Common myeloid progenitor, CD34-positive (primary cell): Measurements from ENCODE around the gene CLEC2B.

Source experiments
- CTCF ChIA-PET: fragments of 350-600 bp; sonication (Branson Sonifier 250); formaldehyde crosslinking; loops from one replicate; lab custom pipeline; 2021; ENCODE audit warnings: antibody characterized with exemption; lab: Charles Lee
- POLR2A ChIA-PET: fragments of 350-600 bp; sonication (Branson Sonifier 250); formaldehyde crosslinking; loops from one replicate; lab custom pipeline; 2021; ENCODE audit warnings: antibody characterized with exemption; lab: Charles Lee
- DNase-seq, 3 donors: peaks; one replicate each; pipeline versions ENCODE4 v3.0.0 to v3.0.0-alpha.2; 2013
- H3K27ac ChIP-seq, 2 experiments: 1 replicate in 1 of 2; 2 replicates in 1 of 2; pipeline ENCODE4 v1.7.0; 2013; ENCODE audit warnings: inconsistent platforms in 2 of 2, low read length in 2 of 2, mild to moderate bottlenecking in 2 of 2, low read depth in 1 of 2, moderate library complexity in 1 of 2; ENCODE audit not compliant: severe bottlenecking in 2 of 2, insufficient read depth in 1 of 2, poor library complexity in 1 of 2
- H3K27me3 ChIP-seq, 5 experiments: replicated peaks in 2 of 5; 1 replicate in 3 of 5; 2 replicates in 2 of 5; pipeline versions ENCODE4 v1.6.1 to v1.7.0; 2013; ENCODE audit warnings: low read length in 4 of 5, mild to moderate bottlenecking in 2 of 5, moderate library complexity in 2 of 5, inconsistent platforms in 1 of 5; ENCODE audit not compliant: insufficient read depth in 5 of 5, control insufficient read depth in 4 of 5
- H3K36me3 ChIP-seq, 4 experiments: 1 replicate in 2 of 4; 2 replicates in 2 of 4; pipeline versions ENCODE4 v1.6.1 to v1.7.0; 2013; ENCODE audit warnings: low read length in 3 of 4, control low read depth in 1 of 4, mild to moderate bottlenecking in 1 of 4; ENCODE audit not compliant: control insufficient read depth in 4 of 4, insufficient read depth in 4 of 4
- H3K4me1 ChIP-seq, 4 experiments: 1 replicate in 3 of 4; 2 replicates in 1 of 4; pipeline versions ENCODE4 v1.6.1 to v1.7.1; 2013; ENCODE audit warnings: low read length in 3 of 4, mild to moderate bottlenecking in 3 of 4, control low read depth in 1 of 4, inconsistent platforms in 1 of 4, moderate library complexity in 1 of 4; ENCODE audit not compliant: control insufficient read depth in 4 of 4, insufficient read depth in 4 of 4; ENCODE audit errors: control extremely low read depth in 1 of 4
- H3K4me3 ChIP-seq, 7 experiments: 1 replicate in 4 of 7; 2 replicates in 3 of 7; pipeline versions ENCODE4 v1.5.1 to v1.7.0; 2013; ENCODE audit warnings: mild to moderate bottlenecking in 7 of 7, low read length in 6 of 7, moderate library complexity in 6 of 7, inconsistent platforms in 2 of 7, low read depth in 2 of 7, control low read depth in 1 of 7; ENCODE audit not compliant: insufficient read depth in 4 of 7, control insufficient read depth in 1 of 7; ENCODE audit errors: extremely low read depth in 1 of 7
- H3K9me3 ChIP-seq, 5 experiments: 1 replicate in 4 of 5; 2 replicates in 1 of 5; pipeline versions ENCODE4 v1.6.1 to v1.7.1; 2013; ENCODE audit warnings: low read length in 4 of 5, mild to moderate bottlenecking in 2 of 5, inconsistent platforms in 1 of 5, low read depth in 1 of 5, moderate library complexity in 1 of 5; ENCODE audit not compliant: control insufficient read depth in 4 of 5, insufficient read depth in 2 of 5; ENCODE audit errors: control extremely low read depth in 1 of 5
- WGBS: methylation state at CpG from one replicate; pipeline ENCODE4 v1.1.5; 2013; ENCODE audit not compliant: insufficient coverage; 5-methylcytosine and 5-hydroxymethylcytosine counted together

The CLEC2B gene

DNA sequence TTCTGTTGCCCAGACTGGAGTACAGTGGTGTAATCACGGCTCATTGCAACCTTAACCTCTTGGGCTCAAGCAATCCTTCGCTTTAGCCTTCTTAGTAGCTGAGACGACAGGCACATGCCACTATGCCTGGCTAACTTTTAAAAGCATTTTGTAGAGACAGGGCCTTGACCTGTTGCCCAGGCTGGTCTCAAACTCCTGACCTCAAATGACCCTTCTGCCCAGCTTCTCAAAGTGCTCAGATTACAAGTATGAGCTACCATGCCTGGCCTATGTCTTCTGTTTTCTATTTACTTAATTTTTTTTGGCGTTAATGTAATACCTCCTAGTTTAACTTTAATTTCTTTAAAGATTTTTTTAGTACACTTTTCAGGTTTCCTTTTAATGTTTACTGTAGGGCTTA, 62.4 kb downstream of the CLEC2B start:
- Histone ChIP-seq H3K4me3 (no peak overlapping the region), H3K27ac (no peak overlapping the region), H3K36me3 (no peaks in the 10 kb centered on the region), H3K4me1 (peaks cover 0 to 19% (median 5%) of the 10 kb centered on the region in 4 experiments), H3K9me3 (no peaks in the 10 kb centered on the region), H3K27me3 (no peaks in the 10 kb centered on the region)
- DNase-seq: no peak
- CTCF ChIA-PET: interaction anchor here (0.8 to 2.2 kb wide), 4 partner anchors 7 to 56 kb away, joined by 3 to 7 read pairs (median 4); no protein-coding TSS in a partner anchor
- POLR2A ChIA-PET: no interaction called here
- 98% methylated on average over 3 of the region's 4 CpGs for WGBS

DNA sequence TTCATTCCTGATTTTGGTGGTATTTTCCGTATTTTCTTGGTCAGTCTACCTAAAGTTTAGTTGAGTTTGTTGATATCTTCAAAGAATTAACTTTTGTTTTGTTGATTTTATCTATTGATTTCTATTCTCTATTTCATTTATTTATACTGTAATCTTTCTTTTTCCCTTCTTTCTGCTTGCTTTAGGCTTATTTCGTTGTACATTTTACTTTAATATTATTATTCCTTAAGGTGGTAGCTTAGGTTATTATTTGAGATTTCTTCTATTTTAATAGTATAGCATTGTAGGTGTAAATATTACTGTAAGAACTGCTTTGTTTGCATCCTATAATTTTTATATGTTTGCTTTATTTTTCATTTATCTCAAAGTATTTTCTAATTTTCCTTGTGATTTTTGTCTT, 63.3 kb downstream of the CLEC2B start:
- no peaks in the 10 kb centered on the region for H3K9me3 ChIP-seq
- no peak overlapping the region for H3K4me3 ChIP-seq
- peaks cover 0 to 11% (median 4%) of the 10 kb centered on the region in 4 experiments for H3K4me1 ChIP-seq
- H3K27ac ChIP-seq: no peak overlapping the region
- ChIA-PET POLR2A (no interaction called here), CTCF (interaction anchor here (1.5 to 2.2 kb wide), 3 partner anchors 8 to 55 kb away, joined by 4 to 7 read pairs (median 5); no protein-coding TSS in a partner anchor)
- H3K27me3 ChIP-seq: no peaks in the 10 kb centered on the region
- no peaks in the 10 kb centered on the region for H3K36me3 ChIP-seq
- no CpG with 5 or more reads among the region's 2 CpGs for WGBS
- no peak for DNase-seq
